ENCODE measurements around the gene DNMT1.

DNA sequence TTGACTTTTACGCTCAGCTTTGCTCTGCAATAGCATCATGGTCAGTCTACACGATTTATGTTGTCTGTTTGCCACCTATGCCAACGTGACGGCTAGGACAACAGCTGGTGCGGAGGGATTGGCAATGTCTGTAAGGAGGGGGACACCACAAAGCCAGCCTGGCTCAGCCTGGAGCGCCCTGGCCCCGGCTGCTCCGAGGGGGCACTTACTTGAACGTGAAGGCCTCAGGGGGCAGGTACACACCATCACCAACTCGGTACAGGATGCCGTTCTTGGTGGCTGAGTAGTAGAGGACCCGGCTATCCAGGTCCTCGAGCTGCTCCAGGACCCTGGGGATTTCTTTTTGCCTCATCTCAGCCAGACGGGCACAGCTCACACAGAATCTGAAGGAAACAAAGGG, 48.6 kb downstream of the DNMT1 start:
- no peak for TF ChIP-seq POLR2AphosphoS5 (IDR thresholded peaks at IDR 0.05)
- TF ChIP-seq, protein P1, sequence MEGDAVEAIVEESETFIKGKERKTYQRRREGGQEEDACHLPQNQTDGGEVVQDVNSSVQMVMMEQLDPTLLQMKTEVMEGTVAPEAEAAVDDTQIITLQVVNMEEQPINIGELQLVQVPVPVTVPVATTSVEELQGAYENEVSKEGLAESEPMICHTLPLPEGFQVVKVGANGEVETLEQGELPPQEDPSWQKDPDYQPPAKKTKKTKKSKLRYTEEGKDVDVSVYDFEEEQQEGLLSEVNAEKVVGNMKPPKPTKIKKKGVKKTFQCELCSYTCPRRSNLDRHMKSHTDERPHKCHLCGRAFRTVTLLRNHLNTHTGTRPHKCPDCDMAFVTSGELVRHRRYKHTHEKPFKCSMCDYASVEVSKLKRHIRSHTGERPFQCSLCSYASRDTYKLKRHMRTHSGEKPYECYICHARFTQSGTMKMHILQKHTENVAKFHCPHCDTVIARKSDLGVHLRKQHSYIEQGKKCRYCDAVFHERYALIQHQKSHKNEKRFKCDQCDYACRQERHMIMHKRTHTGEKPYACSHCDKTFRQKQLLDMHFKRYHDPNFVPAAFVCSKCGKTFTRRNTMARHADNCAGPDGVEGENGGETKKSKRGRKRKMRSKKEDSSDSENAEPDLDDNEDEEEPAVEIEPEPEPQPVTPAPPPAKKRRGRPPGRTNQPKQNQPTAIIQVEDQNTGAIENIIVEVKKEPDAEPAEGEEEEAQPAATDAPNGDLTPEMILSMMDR (IDR thresholded peaks at IDR 0.05) = no peak
- no peak for TF ChIP-seq POLR2A (IDR thresholded peaks at IDR 0.05)

Data from suprapubic skin (tissue), 4 donors.